ENCODE results near the gene ZNF674.
A peak's percentile ranks its signal among the peaks of the same experiment; 100 is the strongest.

- TF ChIP-seq CTCF (IDR thresholded peaks at IDR 0.05; ENCODE audit: low read depth, low read length) (peak; percentile 19; the same call in 1 of the 2 replicates), EZH2phosphoT487 (IDR thresholded peaks at IDR 0.05; ENCODE audit: low read depth) (no peak)
Observed at GRCh38 chrX:46572340-46572936, 27.2 kb upstream of the ZNF674 start.
